ES-I3 (cell line): ENCODE results near the gene KCNG4.

Experiments
- H3K36me3 ChIP-seq: 2 replicates; pipeline ENCODE4 v1.6.1; 2013; ENCODE audit warnings: mild to moderate bottlenecking, low read length, control low read depth, moderate library complexity; ENCODE audit not compliant: insufficient read depth
- H3K4me1 ChIP-seq: 2 replicates; pipeline ENCODE4 v1.6.1; 2013; ENCODE audit warnings: mild to moderate bottlenecking, control low read depth, low read length; ENCODE audit not compliant: insufficient read depth
- H3K9ac ChIP-seq: 2 replicates; pipeline ENCODE4 v1.6.1; 2013; ENCODE audit warnings: low read depth, mild to moderate bottlenecking, low read length, moderate library complexity
- H3K9me3 ChIP-seq: 2 replicates; pipeline ENCODE4 v1.6.1; 2013; ENCODE audit warnings: mild to moderate bottlenecking, low read length, moderate library complexity; ENCODE audit not compliant: control insufficient read depth, insufficient read depth

Gene KCNG4

DNA sequence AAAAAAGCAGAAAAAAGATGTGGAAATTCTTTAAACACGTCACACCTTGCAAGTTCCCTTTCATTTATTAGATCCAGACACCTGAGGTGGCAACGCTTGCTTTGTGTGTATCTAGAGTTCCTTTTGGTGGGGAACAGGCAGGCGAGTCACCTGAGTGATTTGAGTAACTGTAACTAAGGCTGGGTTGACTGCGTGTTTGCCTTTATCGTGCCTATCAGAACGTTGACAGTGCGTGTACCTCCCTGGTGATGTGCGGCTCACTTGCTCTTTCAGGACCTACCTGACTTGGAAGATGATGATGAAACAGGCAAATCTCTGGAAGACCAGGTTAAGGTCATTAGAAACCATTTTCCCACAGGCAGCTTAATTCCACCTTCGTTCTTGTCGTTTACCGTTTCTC lies 65.4 kb downstream of the KCNG4 start:
- peaks cover 8% of the 10 kb centered on the region; the same call in 1 of the 2 replicates for H3K4me1 ChIP-seq
- no peak overlapping the region for H3K9ac ChIP-seq
- H3K36me3 ChIP-seq, result peaks cover 5% of the 10 kb centered on the region; the same call in 1 of the 2 replicates
- H3K9me3 ChIP-seq, result no peaks in the 10 kb centered on the region

- Histone ChIP-seq H3K9me3 (no peaks in the 10 kb centered on the region), H3K4me1 (no peaks in the 10 kb centered on the region; the same call in 1 of the 2 replicates), H3K9ac (no peak overlapping the region), H3K36me3 (no peaks in the 10 kb centered on the region)
Observed at GRCh38 chr16:84169765-84170310, 70.0 kb downstream of the KCNG4 start.
